Nephron progenitor cell (in vitro differentiated cells): Measurements from ENCODE around the gene PRKG1.

ENCODE experiments used
- DNase-seq: peaks from one replicate; pipeline ENCODE4 v3.0.0; 2021
- H3K27ac Mint-ChIP-seq: 2 replicates; pipeline ENCODE4 v1.8.0; 2021; ENCODE audit warnings: mild to moderate bottlenecking, moderate library complexity, mixed read lengths
- H3K27me3 Mint-ChIP-seq: 2 replicates; pipeline ENCODE4 v1.8.0; 2021; ENCODE audit warnings: mild to moderate bottlenecking, low read depth, mixed read lengths; ENCODE audit not compliant: poor library complexity
- H3K36me3 Mint-ChIP-seq: 2 replicates; pipeline ENCODE4 v1.8.0; 2021; ENCODE audit warnings: low read depth, mixed read lengths
- H3K4me1 Mint-ChIP-seq: 2 replicates; pipeline ENCODE4 v1.8.0; 2021; ENCODE audit warnings: mixed read lengths
- H3K4me3 Mint-ChIP-seq: 2 replicates; pipeline ENCODE4 v1.8.0; 2021; ENCODE audit warnings: mild to moderate bottlenecking, moderate library complexity, mixed read lengths
- H3K9me3 Mint-ChIP-seq: 2 replicates; pipeline ENCODE4 v1.8.0; 2021; ENCODE audit warnings: mild to moderate bottlenecking, moderate library complexity, mixed read lengths
- TF ChIP-seq, protein P1 (sequence below): fragments of 200-600 bp; sonication (generic); IDR thresholded peaks from 2 replicates; pipeline ENCODE4 v1.5.0; 2021; ENCODE audit warnings: antibody characterized with exemption

The PRKG1 gene

GRCh38 chr10:52050429-52051047 is 976.3 kb downstream of the PRKG1 start:
- Mint-ChIP-seq H3K36me3 (no peaks in the 10 kb centered on the region), H3K27ac (no peak overlapping the region), H3K27me3 (no peaks in the 10 kb centered on the region), H3K4me3 (no peak overlapping the region), H3K4me1 (peaks cover 5% of the 10 kb centered on the region), H3K9me3 (no peaks in the 10 kb centered on the region)
- DNase-seq: no peak
- TF ChIP-seq, protein P1, sequence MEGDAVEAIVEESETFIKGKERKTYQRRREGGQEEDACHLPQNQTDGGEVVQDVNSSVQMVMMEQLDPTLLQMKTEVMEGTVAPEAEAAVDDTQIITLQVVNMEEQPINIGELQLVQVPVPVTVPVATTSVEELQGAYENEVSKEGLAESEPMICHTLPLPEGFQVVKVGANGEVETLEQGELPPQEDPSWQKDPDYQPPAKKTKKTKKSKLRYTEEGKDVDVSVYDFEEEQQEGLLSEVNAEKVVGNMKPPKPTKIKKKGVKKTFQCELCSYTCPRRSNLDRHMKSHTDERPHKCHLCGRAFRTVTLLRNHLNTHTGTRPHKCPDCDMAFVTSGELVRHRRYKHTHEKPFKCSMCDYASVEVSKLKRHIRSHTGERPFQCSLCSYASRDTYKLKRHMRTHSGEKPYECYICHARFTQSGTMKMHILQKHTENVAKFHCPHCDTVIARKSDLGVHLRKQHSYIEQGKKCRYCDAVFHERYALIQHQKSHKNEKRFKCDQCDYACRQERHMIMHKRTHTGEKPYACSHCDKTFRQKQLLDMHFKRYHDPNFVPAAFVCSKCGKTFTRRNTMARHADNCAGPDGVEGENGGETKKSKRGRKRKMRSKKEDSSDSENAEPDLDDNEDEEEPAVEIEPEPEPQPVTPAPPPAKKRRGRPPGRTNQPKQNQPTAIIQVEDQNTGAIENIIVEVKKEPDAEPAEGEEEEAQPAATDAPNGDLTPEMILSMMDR: no peak

DNA sequence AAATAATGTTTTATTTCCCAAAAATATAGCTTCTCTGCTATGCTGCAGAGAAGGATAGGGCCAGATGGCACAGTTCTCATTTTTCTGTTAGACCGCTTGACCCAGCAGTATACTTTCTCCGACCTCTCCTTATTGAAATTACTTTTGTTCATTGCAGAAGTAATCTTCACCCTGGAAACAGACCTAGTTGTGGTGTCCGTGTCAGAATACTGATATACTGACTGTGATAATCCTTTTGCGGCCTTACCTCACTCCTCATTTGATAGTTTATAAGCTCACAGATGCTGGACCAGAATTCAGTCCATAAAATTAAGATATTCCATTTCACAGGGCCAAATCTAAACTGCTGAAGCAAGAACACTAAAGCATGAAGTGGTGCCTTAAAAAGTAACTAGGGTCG is 979.2 kb downstream of the PRKG1 start:
- H3K27ac Mint-ChIP-seq: no peak overlapping the region
- no peak for DNase-seq
- TF ChIP-seq, protein P1: no peak
- H3K27me3 Mint-ChIP-seq: no peaks in the 10 kb centered on the region
- H3K36me3 Mint-ChIP-seq: no peaks in the 10 kb centered on the region
- H3K4me3 Mint-ChIP-seq: no peak overlapping the region
- H3K4me1 Mint-ChIP-seq: peaks cover 5% of the 10 kb centered on the region
- no peaks in the 10 kb centered on the region for H3K9me3 Mint-ChIP-seq

DNA sequence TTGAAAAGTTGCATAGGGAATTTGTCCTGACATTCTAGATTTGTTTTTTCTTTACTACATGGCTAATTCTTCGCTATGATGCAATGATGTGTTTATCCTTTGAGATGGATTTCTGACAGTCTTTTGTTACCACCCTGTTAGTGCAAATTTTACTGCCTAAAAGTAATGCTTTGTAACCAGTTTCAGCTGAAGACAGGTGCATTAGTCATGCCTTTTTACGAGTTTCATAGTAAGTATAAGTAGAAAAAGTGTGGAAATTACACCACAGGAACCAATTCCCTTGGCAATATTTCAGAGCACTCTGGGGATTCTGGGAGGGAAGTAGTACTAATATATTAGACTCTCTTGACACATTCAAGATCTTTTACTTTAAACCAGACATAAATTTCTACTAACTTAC is 982.0 kb downstream of the PRKG1 start:
- Mint-ChIP-seq H3K27ac (no peak overlapping the region), H3K4me1 (no peaks in the 10 kb centered on the region), H3K36me3 (no peaks in the 10 kb centered on the region), H3K27me3 (no peaks in the 10 kb centered on the region), H3K9me3 (no peaks in the 10 kb centered on the region), H3K4me3 (no peak overlapping the region)
- TF ChIP-seq, protein P1: no peak
- no peak for DNase-seq

GRCh38 chr10:52059089-52059488 is 984.8 kb downstream of the PRKG1 start:
- Mint-ChIP-seq H3K27me3 (no peaks in the 10 kb centered on the region), H3K36me3 (no peaks in the 10 kb centered on the region), H3K9me3 (no peaks in the 10 kb centered on the region), H3K4me1 (no peaks in the 10 kb centered on the region), H3K4me3 (no peak overlapping the region), H3K27ac (no peak overlapping the region)
- TF ChIP-seq, protein P1: no peak
- no peak for DNase-seq

DNA sequence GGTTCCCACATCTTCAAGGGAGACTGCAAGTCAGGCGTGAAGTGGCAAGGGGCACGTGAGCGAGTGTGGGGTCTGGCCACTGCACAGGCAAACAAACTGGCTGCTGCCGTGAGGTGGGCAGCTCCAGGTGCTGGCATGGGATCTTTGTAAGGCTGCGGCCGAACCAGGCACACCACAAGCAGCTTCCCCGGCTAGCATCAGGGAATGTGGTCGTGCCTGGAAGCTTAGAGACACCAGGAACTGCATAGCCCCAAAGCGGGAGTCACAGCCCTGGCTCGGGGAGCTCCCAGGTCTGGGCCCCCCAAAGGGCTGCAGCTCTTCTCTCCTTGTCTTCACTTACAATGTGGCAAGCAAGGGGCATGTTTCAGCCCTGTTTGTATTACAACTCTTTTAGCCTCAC is 988.9 kb downstream of the PRKG1 start:
- Mint-ChIP-seq H3K9me3 (no peaks in the 10 kb centered on the region), H3K4me3 (no peak overlapping the region), H3K27ac (no peak overlapping the region), H3K36me3 (peaks cover under 1% of the 10 kb centered on the region), H3K27me3 (no peaks in the 10 kb centered on the region), H3K4me1 (no peaks in the 10 kb centered on the region)
- no peak for DNase-seq
- TF ChIP-seq, protein P1: no peak

DNA sequence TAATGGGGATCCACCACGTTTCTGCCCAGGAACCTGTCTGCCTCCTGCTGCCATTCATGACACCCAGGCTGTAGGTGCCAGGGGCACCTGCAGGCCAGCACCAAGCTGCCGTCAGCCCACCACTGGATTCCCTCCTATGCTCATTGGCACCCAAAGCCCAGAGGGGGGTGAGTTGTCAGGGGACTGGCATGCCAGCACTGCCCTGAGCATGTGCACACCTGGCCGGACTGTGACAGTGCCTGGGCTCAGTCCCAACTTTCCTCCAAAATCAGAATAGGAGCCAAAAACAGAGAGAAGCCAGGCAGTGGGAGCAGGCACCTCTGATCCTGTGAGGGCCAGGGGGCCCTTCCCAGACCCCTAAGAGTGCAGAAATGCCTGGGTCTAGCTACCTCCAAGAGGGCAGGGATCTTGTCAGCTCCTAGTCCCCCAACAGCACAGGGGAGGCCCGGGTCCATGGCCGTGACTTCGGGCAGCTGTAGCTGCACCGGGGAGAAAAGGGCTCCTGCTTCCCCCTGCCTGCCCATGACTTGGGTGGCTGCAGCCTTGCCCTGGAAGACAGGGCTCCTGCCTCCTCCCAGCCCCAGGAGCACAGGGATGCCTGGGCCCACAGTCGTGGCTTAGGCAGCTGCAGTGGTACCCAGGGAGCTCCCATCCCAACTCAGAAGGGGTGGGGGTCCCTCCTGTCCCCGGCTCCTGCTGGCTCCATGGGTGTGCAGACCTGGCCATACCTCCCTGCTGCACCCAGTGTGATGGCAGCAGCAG is 990.0 kb downstream of the PRKG1 start:
- no peaks in the 10 kb centered on the region for H3K4me1 Mint-ChIP-seq
- no peaks in the 10 kb centered on the region for H3K9me3 Mint-ChIP-seq
- no peak for DNase-seq
- H3K27me3 Mint-ChIP-seq: no peaks in the 10 kb centered on the region
- no peak overlapping the region for H3K27ac Mint-ChIP-seq
- TF ChIP-seq, protein P1: no peak
- peaks cover 4% of the 10 kb centered on the region for H3K36me3 Mint-ChIP-seq
- no peak overlapping the region for H3K4me3 Mint-ChIP-seq
